Type B pancreatic cell (in vitro differentiated cells): Measurements from ENCODE around the gene ACTA2. TPM values are rescaled to one million over a fixed set of nuclear protein-coding genes. Genes with fewer than 3 reads are reported as not detected.

Experiments used
- DNase-seq: peaks from one replicate; pipeline ENCODE4 v3.0.0; 2021; ENCODE audit warnings: mixed read lengths; ENCODE audit not compliant: unreplicated experiment; ENCODE audit errors: extremely low spot score
- H3K27ac Mint-ChIP-seq: 2 replicates; pipeline ENCODE4 v1.8.0; 2021; ENCODE audit warnings: mild to moderate bottlenecking, mixed read lengths
- H3K27me3 Mint-ChIP-seq: 2 replicates; pipeline ENCODE4 v1.8.0; 2021; ENCODE audit warnings: mixed read lengths
- H3K36me3 Mint-ChIP-seq: 2 replicates; pipeline ENCODE4 v1.8.0; 2021; ENCODE audit warnings: mixed read lengths
- H3K4me1 Mint-ChIP-seq: one replicate; pipeline ENCODE4 v1.8.0; 2021; ENCODE audit warnings: mixed read lengths; ENCODE audit not compliant: unreplicated experiment
- H3K4me3 Mint-ChIP-seq: 2 replicates; pipeline ENCODE4 v1.8.0; 2021; ENCODE audit warnings: mild to moderate bottlenecking, mixed read lengths
- H3K9me3 Mint-ChIP-seq: 2 replicates; pipeline ENCODE4 v1.8.0; 2021; ENCODE audit warnings: mixed read lengths
- total RNA-seq: library from RNA; stranded (reverse); gene quantifications from 2 replicates; pipeline ENCODE4 v1.2.1, GENCODE V29; 2021; ENCODE audit warnings: low replicate concordance
- TF ChIP-seq, protein P1 (sequence below): fragments of 200-600 bp; sonication (generic); conservative IDR thresholded peaks from 2 replicates; pipeline ENCODE4 v1.5.0; 2021; ENCODE audit warnings: antibody characterized with exemption, mild to moderate bottlenecking

The ACTA2 gene
- total RNA-seq, 1 donor from 2014 or later: 76.5 TPM

DNA sequence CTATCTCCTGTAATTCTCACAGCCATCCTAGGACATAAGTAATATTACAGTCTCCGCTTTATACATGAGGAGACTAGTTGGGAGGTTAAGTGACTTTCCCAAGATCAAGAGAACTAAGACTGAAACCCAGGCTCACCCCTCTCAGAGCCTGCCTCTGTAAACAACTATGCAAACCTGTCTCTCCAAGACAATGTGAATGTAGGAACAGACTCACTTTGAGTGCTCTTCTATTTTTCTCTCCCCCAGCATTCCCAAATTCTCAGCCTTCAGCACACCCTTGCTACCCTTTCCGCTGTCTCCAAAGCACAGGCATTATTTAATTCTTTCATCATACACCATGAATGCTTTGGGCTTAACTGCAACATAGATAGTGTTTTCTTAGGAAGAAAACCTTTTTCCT, 13.6 kb downstream of the ACTA2 start:
- H3K36me3 Mint-ChIP-seq: peaks cover 16% of the 10 kb centered on the region
- peaks cover 9% of the 10 kb centered on the region for H3K4me1 Mint-ChIP-seq
- H3K27me3 Mint-ChIP-seq: no peaks in the 10 kb centered on the region
- no peaks in the 10 kb centered on the region for H3K9me3 Mint-ChIP-seq
- no peak overlapping the region for H3K27ac Mint-ChIP-seq
- TF ChIP-seq, protein P1, sequence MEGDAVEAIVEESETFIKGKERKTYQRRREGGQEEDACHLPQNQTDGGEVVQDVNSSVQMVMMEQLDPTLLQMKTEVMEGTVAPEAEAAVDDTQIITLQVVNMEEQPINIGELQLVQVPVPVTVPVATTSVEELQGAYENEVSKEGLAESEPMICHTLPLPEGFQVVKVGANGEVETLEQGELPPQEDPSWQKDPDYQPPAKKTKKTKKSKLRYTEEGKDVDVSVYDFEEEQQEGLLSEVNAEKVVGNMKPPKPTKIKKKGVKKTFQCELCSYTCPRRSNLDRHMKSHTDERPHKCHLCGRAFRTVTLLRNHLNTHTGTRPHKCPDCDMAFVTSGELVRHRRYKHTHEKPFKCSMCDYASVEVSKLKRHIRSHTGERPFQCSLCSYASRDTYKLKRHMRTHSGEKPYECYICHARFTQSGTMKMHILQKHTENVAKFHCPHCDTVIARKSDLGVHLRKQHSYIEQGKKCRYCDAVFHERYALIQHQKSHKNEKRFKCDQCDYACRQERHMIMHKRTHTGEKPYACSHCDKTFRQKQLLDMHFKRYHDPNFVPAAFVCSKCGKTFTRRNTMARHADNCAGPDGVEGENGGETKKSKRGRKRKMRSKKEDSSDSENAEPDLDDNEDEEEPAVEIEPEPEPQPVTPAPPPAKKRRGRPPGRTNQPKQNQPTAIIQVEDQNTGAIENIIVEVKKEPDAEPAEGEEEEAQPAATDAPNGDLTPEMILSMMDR: no peak
- H3K4me3 Mint-ChIP-seq: no peak overlapping the region
- DNase-seq: no peak

DNA sequence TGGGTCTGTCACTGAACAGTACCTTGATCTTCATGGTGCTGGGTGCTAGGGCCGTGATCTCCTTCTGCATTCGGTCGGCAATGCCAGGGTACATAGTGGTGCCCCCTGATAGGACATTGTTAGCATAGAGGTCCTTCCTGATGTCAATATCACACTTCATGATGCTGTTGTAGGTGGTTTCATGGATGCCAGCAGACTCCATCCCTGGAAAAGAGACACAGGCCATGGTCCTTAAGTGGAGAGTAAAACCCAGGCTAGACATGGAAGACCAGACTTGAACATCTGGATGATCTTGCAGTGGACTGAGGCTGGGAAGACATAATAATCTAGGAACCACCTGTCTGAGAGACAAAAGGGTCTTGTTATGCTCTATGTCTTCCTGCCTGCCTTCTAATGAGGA, 14.5 kb downstream of the ACTA2 start:
- Mint-ChIP-seq H3K9me3 (no peaks in the 10 kb centered on the region), H3K27ac (no peak overlapping the region), H3K4me1 (peaks cover 9% of the 10 kb centered on the region), H3K36me3 (peaks cover 16% of the 10 kb centered on the region), H3K4me3 (no peak overlapping the region), H3K27me3 (no peaks in the 10 kb centered on the region)
- no peak for DNase-seq
- TF ChIP-seq, protein P1: no peak

DNA sequence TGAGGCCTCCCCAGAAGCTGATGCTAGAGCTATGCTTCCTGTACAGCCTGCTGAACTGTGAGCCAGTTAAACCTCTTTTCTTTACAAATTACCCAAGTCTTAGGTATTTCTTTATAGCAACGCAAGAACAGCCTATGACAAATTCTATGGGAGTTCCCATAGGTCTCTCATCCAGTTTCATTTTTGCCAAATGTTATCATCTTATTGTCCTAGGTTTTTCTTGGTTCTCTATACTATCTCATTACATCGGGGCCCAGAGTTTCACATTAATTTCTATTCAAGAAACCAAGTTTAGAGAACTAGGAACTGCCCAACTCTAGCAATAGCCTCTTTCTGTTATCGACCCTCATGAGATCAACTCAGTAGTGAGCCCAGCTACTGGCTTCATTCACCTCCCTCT, 15.9 kb downstream of the ACTA2 start:
- Mint-ChIP-seq H3K27me3 (peaks cover 3% of the 10 kb centered on the region), H3K9me3 (no peaks in the 10 kb centered on the region), H3K4me3 (no peak overlapping the region), H3K36me3 (peaks cover 13% of the 10 kb centered on the region), H3K27ac (no peak overlapping the region), H3K4me1 (peaks cover 18% of the 10 kb centered on the region)
- no peak for DNase-seq
- TF ChIP-seq, protein P1: no peak

DNA sequence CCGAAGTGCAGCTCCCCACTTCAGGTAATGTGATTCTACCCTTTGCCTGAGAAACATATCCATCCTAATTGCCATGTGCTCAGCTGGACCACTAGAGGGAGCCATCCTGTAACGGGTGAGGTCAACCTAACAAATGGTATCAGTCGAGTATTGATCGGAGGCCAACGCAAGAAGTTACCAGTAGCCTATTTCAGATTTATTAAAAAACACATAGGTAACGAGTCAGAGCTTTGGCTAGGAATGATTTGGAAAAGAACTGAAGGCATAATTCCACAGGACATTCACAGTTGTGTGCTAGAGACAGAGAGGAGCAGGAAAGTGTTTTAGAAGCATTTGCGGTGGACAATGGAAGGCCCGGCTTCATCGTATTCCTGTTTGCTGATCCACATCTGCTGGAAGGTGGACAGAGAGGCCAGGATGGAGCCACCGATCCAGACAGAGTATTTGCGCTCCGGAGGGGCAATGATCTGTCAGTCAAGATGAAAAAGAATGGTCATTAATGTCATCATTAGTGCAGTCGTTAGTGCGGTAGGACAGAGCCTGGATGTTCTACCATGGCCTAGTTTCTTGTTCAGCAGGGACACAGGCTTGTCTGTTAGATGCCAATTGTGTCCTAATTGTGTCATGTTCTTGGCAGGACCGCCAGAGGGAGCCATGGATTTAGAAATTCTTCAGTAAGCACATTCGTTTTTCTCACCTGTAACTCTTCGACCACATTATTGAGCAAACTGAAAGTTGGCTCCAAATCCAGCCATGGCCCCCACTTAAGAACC, 17.5 kb downstream of the ACTA2 start:
- DNase-seq: no peak
- Mint-ChIP-seq H3K9me3 (no peaks in the 10 kb centered on the region), H3K4me3 (peak overlapping the region; percentile 48), H3K27ac (no peak overlapping the region), H3K27me3 (peaks cover 3% of the 10 kb centered on the region), H3K4me1 (peaks cover 18% of the 10 kb centered on the region), H3K36me3 (peaks cover 5% of the 10 kb centered on the region)
- TF ChIP-seq, protein P1: peak; percentile 80

DNA sequence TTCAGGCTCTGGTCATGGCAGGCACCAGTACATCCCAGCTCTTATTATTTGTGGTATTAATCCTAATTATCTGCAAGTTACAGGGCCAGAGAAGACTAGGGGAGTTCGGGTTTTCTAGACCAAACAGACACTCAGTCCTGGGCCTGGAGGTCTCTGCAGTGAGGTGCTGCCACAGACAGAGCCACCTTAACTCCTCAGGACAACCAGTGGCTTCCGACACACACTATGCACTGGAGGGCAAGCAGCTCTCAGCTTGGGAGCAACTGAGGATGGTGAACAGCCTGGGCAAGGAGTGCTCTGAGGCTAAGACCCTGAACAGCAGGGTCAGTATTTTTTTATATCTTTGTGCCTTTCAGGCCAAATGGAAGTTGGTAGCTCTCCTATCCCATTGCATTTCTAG, 19.0 kb downstream of the ACTA2 start:
- DNase-seq: no peak
- Mint-ChIP-seq H3K4me1 (peaks cover 18% of the 10 kb centered on the region), H3K27me3 (peaks cover 3% of the 10 kb centered on the region), H3K9me3 (no peaks in the 10 kb centered on the region), H3K4me3 (no peak overlapping the region), H3K27ac (no peak overlapping the region), H3K36me3 (no peaks in the 10 kb centered on the region)
- TF ChIP-seq, protein P1: no peak
